PC-3 (cell line): ENCODE measurements around the gene KSR1. TPM values are rescaled to one million over a fixed set of nuclear protein-coding genes. Genes with fewer than 3 reads are reported as not detected.

Experiments used
- ATAC-seq: fragments of 200-7000 bp; cut with Tn5 transposase; 2 replicates; pipeline ENCODE4 v1.9.1; 2020; ENCODE audit warnings: mild to moderate bottlenecking, moderate library complexity
- Bru-seq: library from RNA; stranded (reverse); fragments of 400-500 nt; gene quantifications from one replicate; lab custom pipeline; 2021; lab: Mats Ljungman, UMichigan
- BruChase-seq, 2 experiments: library from RNA; stranded (reverse); fragments of 400-500 nt; gene quantifications; one replicate each; lab custom pipeline; 2021; lab: Mats Ljungman, UMichigan
- BruUV-seq: library from RNA; stranded (reverse); fragments of 400-500 nt; replicated peaks from 2 replicates; lab custom pipeline; 2021; lab: Mats Ljungman, UMichigan
- CTCF ChIA-PET: fragments of 300-600 bp; sonication (Branson Sonifier 250); formaldehyde crosslinking; loops from one replicate; lab custom pipeline; 2022; ENCODE audit warnings: antibody characterized with exemption; lab: Charles Lee
- POLR2A ChIA-PET: fragments of 300-600 bp; sonication (Branson Sonifier 250); formaldehyde crosslinking; loops from one replicate; lab custom pipeline; 2022; ENCODE audit warnings: antibody characterized with exemption; ENCODE audit not compliant: unreplicated experiment; lab: Charles Lee
- DNase-seq: peaks from one replicate; pipeline ENCODE4 v3.0.0-alpha.2; 2015
- H2AFZ ChIP-seq: fragments of 300-600 bp; sonication (generic); 2 replicates; pipeline ENCODE4 v1.6.0; 2016; ENCODE audit warnings: antibody characterized with exemption, low read length
- H3F3A ChIP-seq: fragments of 300-600 bp; sonication (generic); one replicate; pipeline ENCODE4 v1.6.0; 2017; ENCODE audit warnings: antibody characterized with exemption, low read length, control low read depth, mild to moderate bottlenecking; ENCODE audit not compliant: unreplicated experiment
- H3K27ac ChIP-seq: fragments of 300-600 bp; sonication (generic); 2 replicates; pipeline ENCODE4 v1.5.1; 2016; ENCODE audit warnings: mild to moderate bottlenecking, low read length
- H3K27me3 ChIP-seq: fragments of 300-600 bp; sonication (generic); 2 replicates; pipeline ENCODE4 v1.6.1; 2016; ENCODE audit warnings: low read length, mixed read lengths
- H3K36me3 ChIP-seq: fragments of 300-600 bp; sonication (generic); 2 replicates; pipeline ENCODE4 v1.6.1; 2016; ENCODE audit warnings: low read depth, mixed run types, low read length, mixed read lengths
- H3K4me1 ChIP-seq: fragments of 300-600 bp; sonication (generic); 2 replicates; pipeline ENCODE4 v1.5.1; 2016; ENCODE audit warnings: low read length; ENCODE audit not compliant: insufficient read depth
- H3K4me2 ChIP-seq: fragments of 300-600 bp; sonication (generic); 2 replicates; pipeline ENCODE4 v1.6.0; 2016; ENCODE audit warnings: low read length
- H3K4me3 ChIP-seq: fragments of 300-600 bp; sonication (generic); 2 replicates; pipeline ENCODE4 v1.5.1; 2016; ENCODE audit warnings: mild to moderate bottlenecking, low read length, mixed read lengths
- H3K79me2 ChIP-seq: fragments of 300-600 bp; sonication (generic); 2 replicates; pipeline ENCODE4 v1.6.1; 2017; ENCODE audit warnings: low read length, mixed read lengths
- H3K9ac ChIP-seq: fragments of 300-600 bp; sonication (generic); 2 replicates; pipeline ENCODE4 v1.6.0; 2016; ENCODE audit warnings: mild to moderate bottlenecking, low read length
- H3K9me2 ChIP-seq: fragments of 300-600 bp; sonication (generic); replicated peaks from 2 replicates; pipeline ENCODE4 v1.6.1; 2016; ENCODE audit warnings: mixed run types, low read length, mixed read lengths
- H3K9me3 ChIP-seq: fragments of 300-600 bp; sonication (generic); 2 replicates; pipeline ENCODE4 v1.6.1; 2016; ENCODE audit warnings: low read length, mixed read lengths
- H4K20me1 ChIP-seq: fragments of 300-600 bp; sonication (generic); 2 replicates; pipeline ENCODE4 v1.6.1; 2016; ENCODE audit warnings: low read length, mixed read lengths
- EZH2 ChIP-seq: fragments of 300-600 bp; sonication (generic); IDR thresholded peaks from one replicate; pipeline ENCODE4 v1.6.1; 2017; ENCODE audit warnings: antibody characterized with exemption, mild to moderate bottlenecking, low read length; ENCODE audit not compliant: unreplicated experiment
- EZH2phosphoT487 ChIP-seq: fragments of 300-600 bp; sonication (generic); IDR thresholded peaks from 2 replicates; pipeline ENCODE4 v1.6.1; 2018; ENCODE audit warnings: mild to moderate bottlenecking, antibody characterized with exemption, low read length, borderline replicate concordance
- intact Hi-C: fragments of 100-400 bp; cut with micrococcal nuclease; formaldehyde crosslinking; loops from 2 replicates; pipeline ENCODE4 v1.9.0; 2023
- long read RNA-seq: library from polyadenylated mRNA; unstranded; transcript quantifications from one replicate; pipeline ENCODE4 v2.0.0, GENCODE V29; 2021; ENCODE audit not compliant: unreplicated experiment
- total RNA-seq: library from RNA; depleted of rRNA; stranded (reverse); fragments of >200 nt; gene quantifications from 2 replicates; pipeline ENCODE4 v1.2.3, GENCODE V29; 2014; rRNA removed
- TF ChIP-seq, protein P1 (sequence below): fragments of 300-600 bp; sonication (generic); conservative IDR thresholded peaks from 2 replicates; pipeline ENCODE4 v1.5.1; 2017; ENCODE audit warnings: antibody characterized with exemption, low read depth, mild to moderate bottlenecking, low read length

The KSR1 gene
- total RNA-seq (1.0 and 5.8 TPM in 2 replicates), Bru-seq, nascent RNA (percentile 33 among the genes with signal in this experiment), BruChase-seq, experiment 1, labeled RNA remaining after a 6-hour chase (percentile 27 among the genes with signal in this experiment), BruChase-seq, experiment 2, labeled RNA remaining after a 2-hour chase (percentile 24 among the genes with signal in this experiment)
- long read RNA-seq = 0 reads

GRCh38 chr17:27455914-27456680 is at the start of gene KSR1:
Gene KSR1, plus strand, starts transcription at chr17:27456448. Its CDS starts 196 bp downstream, at chr17:27456644.
- intact Hi-C loops = no loop called here
- DNase-seq (peak; percentile 61), ATAC-seq (peak; percentile 92)
- POLR2A ChIA-PET = no interaction called here
- TF ChIP-seq, protein P1, sequence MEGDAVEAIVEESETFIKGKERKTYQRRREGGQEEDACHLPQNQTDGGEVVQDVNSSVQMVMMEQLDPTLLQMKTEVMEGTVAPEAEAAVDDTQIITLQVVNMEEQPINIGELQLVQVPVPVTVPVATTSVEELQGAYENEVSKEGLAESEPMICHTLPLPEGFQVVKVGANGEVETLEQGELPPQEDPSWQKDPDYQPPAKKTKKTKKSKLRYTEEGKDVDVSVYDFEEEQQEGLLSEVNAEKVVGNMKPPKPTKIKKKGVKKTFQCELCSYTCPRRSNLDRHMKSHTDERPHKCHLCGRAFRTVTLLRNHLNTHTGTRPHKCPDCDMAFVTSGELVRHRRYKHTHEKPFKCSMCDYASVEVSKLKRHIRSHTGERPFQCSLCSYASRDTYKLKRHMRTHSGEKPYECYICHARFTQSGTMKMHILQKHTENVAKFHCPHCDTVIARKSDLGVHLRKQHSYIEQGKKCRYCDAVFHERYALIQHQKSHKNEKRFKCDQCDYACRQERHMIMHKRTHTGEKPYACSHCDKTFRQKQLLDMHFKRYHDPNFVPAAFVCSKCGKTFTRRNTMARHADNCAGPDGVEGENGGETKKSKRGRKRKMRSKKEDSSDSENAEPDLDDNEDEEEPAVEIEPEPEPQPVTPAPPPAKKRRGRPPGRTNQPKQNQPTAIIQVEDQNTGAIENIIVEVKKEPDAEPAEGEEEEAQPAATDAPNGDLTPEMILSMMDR = peak; percentile 37
- TF ChIP-seq EZH2 = no peak
- no peak within 1 kb of the TSS for H3K27ac ChIP-seq
- no peaks in the 10 kb centered on the region for H3F3A ChIP-seq
- H3K9me2 ChIP-seq = no peaks in the 10 kb centered on the region
- H3K27me3 ChIP-seq = no peaks in the 10 kb centered on the region
- no peaks in the 10 kb centered on the region for H3K9me3 ChIP-seq
- H3K36me3 ChIP-seq = no peaks in the 10 kb centered on the region
- BruUV-seq = no TSS peak
- H3K79me2 ChIP-seq = no peaks in the 10 kb centered on the region
- 0 out of 2 replicates have a peak, but pooled peaks cover 6% of the 10 kb centered on the region for H3K4me1 ChIP-seq
- no peak within 1 kb of the TSS; the same call in 1 of the 2 replicates for H3K9ac ChIP-seq
- no peaks in the 10 kb centered on the region for H4K20me1 ChIP-seq
- CTCF ChIA-PET = interaction anchor here (0.6 kb wide), 1 partner anchor 209 kb away, joined by 3 read pairs; no protein-coding TSS in a partner anchor
- peak within 1 kb of the TSS; percentile 91 for H2AFZ ChIP-seq
- H3K4me2 ChIP-seq = peak within 1 kb of the TSS; percentile 89
- peak within 1 kb of the TSS; percentile 73 for H3K4me3 ChIP-seq

- ATAC-seq (no peak), DNase-seq (peak; percentile 38)
- H3K9me2 ChIP-seq = no peaks in the 10 kb centered on the region
- no peak overlapping the region for H3K4me3 ChIP-seq
- H4K20me1 ChIP-seq = no peaks in the 10 kb centered on the region
- no peaks in the 10 kb centered on the region for H3K4me1 ChIP-seq
- no peak overlapping the region for H3K27ac ChIP-seq
- no peaks in the 10 kb centered on the region for H3K79me2 ChIP-seq
- no peaks in the 10 kb centered on the region for H3K27me3 ChIP-seq
- H3K36me3 ChIP-seq = no peaks in the 10 kb centered on the region
- H3K9ac ChIP-seq = no peak overlapping the region
- H3F3A ChIP-seq = no peaks in the 10 kb centered on the region
- no peak overlapping the region for H2AFZ ChIP-seq
- ChIA-PET POLR2A (no interaction called here), CTCF (no interaction called here)
- no peak for TF ChIP-seq EZH2
- TF ChIP-seq, protein P1 = no peak
- no peak for TF ChIP-seq EZH2phosphoT487
- H3K4me2 ChIP-seq = no peak overlapping the region
- intact Hi-C loops = no loop called here
- no peaks in the 10 kb centered on the region for H3K9me3 ChIP-seq
- BruUV-seq = no TSS peak
Observed at GRCh38 chr17:27407916-27408864, 48.1 kb upstream of the KSR1 start.
